Measurements from ENCODE around the gene TFCP2. TPM values are rescaled to one million over a fixed set of nuclear protein-coding genes. Genes with fewer than 3 reads are reported as not detected.

The TFCP2 gene, protein sequence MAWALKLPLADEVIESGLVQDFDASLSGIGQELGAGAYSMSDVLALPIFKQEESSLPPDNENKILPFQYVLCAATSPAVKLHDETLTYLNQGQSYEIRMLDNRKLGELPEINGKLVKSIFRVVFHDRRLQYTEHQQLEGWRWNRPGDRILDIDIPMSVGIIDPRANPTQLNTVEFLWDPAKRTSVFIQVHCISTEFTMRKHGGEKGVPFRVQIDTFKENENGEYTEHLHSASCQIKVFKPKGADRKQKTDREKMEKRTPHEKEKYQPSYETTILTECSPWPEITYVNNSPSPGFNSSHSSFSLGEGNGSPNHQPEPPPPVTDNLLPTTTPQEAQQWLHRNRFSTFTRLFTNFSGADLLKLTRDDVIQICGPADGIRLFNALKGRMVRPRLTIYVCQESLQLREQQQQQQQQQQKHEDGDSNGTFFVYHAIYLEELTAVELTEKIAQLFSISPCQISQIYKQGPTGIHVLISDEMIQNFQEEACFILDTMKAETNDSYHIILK
- total RNA-seq: 5.3 and 15.0 TPM in 2 replicates

DNA sequence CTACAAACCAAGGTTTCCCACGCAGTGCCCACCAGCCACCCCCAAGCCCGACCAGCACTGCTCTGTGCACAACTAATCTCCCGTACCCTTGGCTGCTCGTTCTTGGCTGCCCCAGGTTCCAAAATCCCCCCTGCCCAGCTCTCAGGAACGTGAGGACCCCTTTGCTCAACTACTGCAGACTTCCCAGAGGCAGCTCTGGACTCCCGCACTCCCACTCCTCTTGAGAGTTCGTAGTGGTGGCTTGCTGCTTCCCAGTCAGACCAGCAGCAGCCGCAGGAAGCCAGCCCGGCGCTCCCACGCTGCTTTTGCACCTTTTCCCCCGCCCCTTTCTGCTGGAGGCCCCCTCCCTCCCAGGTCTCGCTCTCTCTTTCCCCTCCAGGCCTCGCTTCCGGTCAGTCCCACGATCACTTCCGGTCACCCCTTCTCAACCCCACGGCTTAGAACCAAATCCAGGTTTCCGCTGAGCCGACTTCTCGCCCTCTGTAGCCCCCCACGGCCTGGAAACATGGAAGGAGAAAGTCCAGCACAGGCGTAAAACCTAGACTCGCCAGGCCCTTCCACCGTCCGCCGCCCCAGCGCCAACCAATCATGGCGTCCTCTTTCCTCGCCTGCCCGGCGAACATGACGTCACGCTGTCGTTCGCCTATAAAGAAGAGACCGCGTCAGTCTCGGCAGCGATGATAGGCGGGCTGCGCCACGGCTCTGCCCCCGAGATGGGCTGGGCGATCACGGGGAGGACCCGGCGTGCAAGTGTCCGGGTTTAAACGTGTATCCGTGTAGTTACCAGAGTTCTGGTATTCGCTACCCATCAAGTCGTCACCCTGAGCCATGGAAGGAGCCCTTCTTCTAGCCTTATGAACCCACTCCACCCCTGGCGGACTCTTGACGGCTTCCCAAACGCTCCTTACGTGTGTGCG is at the start of gene TFCP2:
TSS of gene TFCP2 (minus strand) at position 621 of the 917 bp plus-strand sequence. CDS start 713 bp downstream, outside the sequence.

DNA sequence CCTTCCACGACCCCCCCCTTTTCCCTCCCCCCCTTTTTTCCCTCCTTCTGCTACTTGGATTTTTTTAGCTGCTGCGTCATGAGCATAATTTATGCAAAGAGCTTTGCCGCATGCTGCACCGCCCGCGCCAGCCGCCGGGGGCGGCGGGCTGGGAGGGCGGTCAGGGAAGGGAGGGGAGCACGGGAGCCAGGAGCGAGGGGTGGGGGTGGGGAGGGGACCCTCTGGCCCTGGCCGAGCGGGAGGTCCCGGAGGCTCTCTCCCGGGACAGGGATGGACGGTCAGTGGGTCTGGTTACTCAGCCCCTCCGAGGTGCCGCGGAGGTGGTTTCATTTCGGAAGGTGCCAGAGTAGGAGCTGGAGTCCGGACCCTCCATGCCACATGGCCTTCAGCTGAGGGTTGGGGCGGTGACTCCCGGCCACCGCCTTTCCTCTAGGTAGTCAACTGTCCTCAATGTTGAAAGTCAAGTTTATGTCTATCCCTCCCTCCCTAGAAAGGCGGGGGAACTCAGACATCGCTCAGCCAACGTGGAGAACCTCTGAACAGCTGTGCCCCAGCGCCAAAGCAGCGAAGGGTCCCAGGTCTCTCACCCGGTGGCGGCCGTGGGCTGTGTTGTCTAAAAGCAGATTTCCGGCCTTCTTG is 45.2 kb upstream of the TFCP2 start, which contains the start of gene POU6F1:
TSS of gene POU6F1 (minus strand) at position 95 of the 639 bp plus-strand sequence. CDS start 11,226 bp downstream, outside the sequence.

DNA sequence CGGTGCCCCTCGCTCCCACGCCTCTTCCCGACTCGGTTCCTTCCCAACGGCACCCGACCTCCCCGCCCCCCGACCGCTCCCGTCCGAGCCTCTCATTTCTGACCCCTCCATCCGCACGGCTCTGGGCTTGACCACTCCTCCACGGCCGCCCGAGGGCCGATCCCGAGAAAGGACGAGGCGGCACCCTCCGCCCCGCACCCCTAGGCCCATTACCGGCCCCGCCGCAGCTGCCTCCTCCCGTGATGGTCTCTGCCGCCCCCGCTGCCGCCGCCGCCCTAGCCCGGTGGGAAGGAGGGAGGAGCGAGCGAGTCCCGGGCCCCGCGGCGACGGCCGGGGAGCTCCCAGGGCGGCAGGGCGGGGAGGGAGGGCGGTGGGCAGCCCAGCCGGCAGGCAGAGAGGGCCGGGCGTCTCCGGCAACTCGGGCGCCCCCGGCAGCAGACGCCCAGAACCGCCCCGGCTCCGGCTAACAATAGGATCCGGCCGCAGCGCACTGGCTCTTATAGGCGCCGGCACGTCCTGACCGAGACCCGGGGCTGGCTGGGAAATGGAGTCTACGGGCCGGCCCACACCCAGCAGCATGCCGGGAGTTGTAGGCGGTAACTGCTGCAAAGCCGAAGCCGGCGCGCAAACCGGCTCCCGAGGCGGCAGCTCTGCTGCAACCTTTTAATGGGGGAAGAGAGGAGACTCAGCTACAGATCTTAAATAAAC is 89.7 kb downstream of the TFCP2 start, which contains the start of gene CSRNP2:
TSS of gene CSRNP2 (minus strand) at position 471 of the 708 bp plus-strand sequence. CDS start 7,035 bp downstream, outside the sequence.

DNA sequence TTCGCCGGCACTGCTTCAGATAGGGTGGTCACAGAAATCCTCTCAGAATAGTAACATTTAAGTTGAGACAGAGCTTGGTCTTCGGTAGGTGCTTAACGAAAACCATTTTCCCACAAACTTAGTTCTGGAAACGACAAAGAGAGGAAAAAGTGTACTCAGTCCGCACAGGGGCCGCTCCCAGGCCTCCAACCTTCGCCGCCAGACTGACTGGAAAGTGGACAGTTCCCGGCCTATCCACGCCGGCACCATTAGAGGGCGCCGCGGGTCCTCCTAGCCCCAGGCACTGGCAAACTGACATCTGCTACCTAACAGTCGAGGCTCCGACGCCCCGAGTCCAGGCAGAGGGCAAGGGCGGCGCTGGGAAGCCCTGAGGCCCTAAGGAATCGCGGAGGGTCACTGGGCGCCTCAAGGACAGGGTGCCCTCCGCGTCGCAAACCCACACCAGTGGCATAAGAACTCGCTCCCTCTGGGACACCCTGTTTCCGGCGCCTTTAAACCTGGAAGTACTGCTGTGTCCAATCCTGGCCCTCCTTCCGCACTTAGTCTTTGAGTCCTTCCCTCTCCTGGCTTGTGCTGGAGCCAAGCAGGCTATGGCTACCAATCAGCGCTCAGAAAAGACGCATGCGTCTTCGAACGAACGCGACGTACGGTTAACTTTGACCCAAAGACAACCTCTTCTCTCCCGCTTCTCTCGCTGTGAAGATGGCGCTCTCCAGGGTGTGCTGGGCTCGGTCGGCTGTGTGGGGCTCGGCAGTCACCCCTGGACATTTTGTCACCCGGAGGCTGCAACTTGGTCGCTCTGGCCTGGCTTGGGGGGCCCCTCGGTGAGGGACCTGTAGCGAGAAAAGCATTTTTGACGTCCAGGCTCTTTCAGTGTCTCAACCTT is 125.0 kb downstream of the TFCP2 start, which contains the start of gene LETMD1:
TSS of gene LETMD1 (plus strand) at position 673 of the 886 bp plus-strand sequence. CDS start at position 703, 30 bp downstream.

Other genes starting within 250 kb of the TFCP2 start
- gene HIGD1C, start 220.6 kb downstream of the TFCP2 start, total RNA-seq: not detected in 2 replicates
- 26.9 and 51.0 TPM in 2 replicates for gene SLC11A2, start 146.8 kb downstream of the TFCP2 start, total RNA-seq
- gene LETMD1, start 124.8 kb downstream of the TFCP2 start, total RNA-seq: 24.6 and 33.5 TPM in 2 replicates
- 11.0 and 33.4 TPM in 2 replicates for gene CSRNP2, start 89.5 kb downstream of the TFCP2 start, total RNA-seq
- 1.1 and 2.7 TPM in 2 replicates for gene POU6F1, start 44.9 kb upstream of the TFCP2 start, total RNA-seq
- 48.6 and 73.3 TPM in 2 replicates for gene DAZAP2, start 65.7 kb upstream of the TFCP2 start, total RNA-seq
- gene SMAGP, start 97.3 kb upstream of the TFCP2 start, total RNA-seq: 8.3 and 12.3 TPM in 2 replicates
- gene BIN2, start 151.0 kb upstream of the TFCP2 start, total RNA-seq: not detected in 2 replicates
- not detected in 2 replicates for gene CELA1, start 173.5 kb upstream of the TFCP2 start, total RNA-seq
- 19.9 and 49.5 TPM in 2 replicates for gene GALNT6, start 218.3 kb upstream of the TFCP2 start, total RNA-seq